Hematopoietic multipotent progenitor cell treated with erythropoietin and hydrocortisone succinate and interleukin-3 and kit ligand, for 17 days (in vitro differentiated cells): ENCODE data around the gene CORO2B.
"Not testable (repeated sequence)": the region's sequence is repeated elsewhere in the genome, so short reads cannot be mapped to it uniquely, and the experiment has no call there.

Source experiments
- DNase-seq: peaks from one replicate; pipeline ENCODE4 v3.0.0-alpha.2; 2015; ENCODE audit warnings: low spot score

The CORO2B gene

DNA sequence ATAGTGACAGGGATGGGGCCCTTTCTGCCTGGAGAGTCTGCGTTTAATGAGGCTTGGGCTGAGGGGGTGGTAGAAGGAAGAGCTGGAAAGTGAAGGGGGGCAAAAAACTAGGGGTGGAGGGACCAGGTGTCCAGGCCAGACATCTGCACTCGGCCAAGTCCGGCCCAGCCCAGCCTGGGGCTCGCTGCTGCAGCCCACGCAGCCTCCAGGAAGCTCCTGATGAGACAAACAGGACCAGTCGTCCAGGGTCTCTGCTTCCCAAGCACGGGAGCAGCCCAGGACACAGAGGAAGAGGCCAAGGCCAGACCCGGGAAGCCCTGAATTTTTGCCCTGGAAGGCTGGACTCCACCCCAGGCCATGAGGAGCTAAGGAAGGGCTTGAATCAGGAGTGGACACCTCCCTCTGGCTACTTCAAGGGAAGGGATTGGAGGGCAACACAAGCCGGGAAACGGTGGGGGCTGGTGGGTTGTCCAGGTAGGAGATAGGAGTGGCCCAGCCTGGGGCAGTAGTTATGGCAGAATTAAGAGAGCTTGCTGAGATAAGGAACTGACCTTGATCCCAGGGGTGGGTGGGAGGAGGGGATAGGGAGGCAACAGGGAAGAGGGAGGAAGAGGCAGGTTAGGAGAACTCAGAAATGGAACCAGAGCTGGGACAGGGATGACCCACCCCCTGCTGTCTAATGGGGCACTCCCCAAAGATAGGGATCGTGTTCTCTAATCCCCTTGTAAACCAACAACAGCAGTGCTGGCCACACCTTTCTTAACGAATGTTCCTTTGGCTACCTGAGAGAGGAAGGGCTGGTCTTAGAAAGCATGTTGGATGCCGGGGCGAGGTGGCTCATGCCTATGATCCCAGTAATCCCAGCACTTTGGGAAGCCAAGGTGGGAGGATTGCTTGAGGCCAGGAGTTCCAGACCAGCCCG lies 152.4 kb downstream of the CORO2B start:
- DNase-seq, result no peak

DNA sequence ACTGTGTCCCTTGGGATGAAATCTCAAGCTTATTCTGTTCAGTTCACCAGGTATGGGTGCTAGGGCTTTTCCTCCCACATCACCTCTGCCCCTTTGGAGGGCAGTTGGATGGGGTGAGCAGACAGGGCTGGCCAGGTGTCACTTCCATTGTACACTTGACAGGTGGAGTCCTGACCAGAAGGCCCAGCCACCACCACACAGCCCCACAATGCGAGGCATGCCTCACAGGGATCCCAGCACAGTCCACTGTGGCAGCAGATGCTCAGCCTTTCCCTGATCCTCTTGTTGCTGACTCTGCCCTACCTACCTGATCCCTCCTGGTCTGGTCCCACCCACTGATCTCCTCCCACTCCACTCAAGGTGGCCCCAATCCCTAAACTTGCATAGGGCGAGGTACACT lies 153.7 kb downstream of the CORO2B start:
- DNase-seq, result no peak

DNA sequence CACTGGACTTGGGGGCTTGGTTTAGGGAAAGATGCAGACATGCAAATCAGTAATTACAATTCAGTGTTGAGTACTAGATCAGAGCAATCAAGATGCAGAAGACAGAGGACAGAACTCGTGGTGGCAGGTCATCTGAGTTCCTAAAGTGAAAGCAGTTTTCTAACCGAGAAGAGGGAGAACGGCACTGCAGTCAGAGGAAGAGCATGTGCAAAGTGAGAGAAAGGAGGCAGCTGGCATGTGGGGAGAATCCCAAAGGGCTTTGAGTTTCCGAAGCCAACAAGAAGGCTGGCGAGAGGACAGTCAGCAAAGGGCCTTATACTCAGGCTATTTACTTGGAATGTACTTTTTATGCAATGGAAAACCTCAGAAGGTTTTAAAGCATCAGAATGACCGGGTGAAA lies 154.9 kb downstream of the CORO2B start:
- no peak for DNase-seq

DNA sequence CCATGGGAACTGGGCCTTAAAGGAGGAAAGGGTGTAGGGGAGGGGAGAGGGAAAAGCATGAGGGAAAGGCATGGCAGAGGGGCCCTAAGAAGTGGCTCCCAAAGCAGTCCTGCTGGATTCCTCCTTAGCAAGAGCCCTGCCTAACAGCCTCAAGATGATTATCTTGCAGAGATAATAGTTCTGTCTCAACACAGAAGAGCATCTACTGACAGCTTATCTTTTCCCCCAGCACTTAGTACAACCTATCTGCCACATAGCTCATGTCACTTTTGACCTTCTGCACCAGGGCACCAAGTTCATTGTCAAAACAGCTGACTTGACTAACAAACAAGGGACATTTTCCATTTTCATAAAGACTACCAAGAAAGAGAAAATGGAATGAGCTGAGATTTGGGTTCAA lies 155.6 kb downstream of the CORO2B start:
- DNase-seq, result no peak

DNA sequence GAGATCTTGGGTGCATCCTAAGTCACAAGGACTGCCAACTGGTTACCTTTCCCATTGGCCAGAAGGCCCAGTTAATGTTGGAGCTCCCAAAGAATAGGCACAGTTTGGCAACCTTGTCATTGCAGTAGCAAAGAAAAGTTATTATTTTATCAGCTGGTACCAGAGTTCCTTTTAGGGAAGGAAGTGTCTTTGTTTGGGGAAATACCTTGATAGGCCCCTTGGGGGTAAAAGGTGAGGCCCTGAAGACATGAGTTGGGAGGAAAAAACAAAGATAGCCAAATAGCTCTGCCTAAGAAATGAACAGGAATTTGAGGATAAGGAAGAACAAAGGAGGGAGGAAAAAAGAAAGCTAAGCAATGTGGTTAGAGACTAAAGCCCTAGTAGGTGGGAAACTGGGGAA lies 156.1 kb downstream of the CORO2B start:
- DNase-seq, result no peak

DNA sequence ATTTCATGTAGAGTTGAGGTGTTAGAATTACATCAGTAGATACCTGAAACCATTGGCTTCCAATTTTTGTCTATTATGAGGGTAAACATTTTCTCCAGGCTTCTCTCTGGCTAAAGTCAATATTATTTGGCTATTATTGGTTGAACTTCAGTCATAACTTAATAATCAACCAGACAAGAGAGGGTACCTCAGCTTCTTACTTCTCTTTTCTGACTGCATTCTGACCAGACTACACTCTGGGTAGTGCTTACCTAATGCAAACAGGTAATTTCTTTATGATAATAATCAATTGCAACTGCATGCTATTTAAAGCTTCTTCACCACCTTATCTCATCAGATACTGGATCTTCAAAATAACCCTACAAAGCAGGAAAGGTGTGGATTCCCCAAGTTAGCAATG lies 156.8 kb downstream of the CORO2B start:
- no peak for DNase-seq

DNA sequence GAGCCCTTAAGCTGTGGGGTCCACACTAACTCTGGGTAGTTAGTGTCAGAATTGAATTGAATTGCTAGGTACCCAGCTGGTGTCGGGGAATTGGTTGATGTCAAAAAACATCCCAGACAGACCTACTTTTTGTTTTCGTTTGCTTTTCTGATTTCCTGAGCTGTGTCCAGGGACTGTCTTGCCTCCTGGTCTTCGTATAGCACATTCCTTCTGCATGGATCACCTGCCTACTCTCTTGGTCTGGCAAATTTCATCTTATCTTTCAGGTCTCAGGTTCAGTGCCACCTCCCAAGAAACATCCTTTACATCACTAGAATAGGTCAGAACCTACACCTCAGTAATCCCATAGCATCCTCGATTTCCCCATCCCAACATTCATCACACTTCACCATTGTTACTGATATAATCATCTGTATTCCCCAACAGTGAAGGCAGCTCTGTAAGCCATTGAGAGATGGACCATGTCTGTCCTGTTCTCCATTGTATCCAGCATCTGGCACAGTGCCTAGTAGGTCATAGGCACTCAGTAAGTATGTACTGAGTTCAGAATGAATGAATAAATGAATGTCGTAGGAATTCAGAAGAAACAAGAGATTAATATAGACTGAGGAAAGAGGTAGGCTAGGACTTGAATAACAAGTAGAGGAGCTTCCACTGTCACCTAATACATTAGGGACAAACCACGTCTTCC lies 160.7 kb downstream of the CORO2B start:
- DNase-seq, result no peak

DNA sequence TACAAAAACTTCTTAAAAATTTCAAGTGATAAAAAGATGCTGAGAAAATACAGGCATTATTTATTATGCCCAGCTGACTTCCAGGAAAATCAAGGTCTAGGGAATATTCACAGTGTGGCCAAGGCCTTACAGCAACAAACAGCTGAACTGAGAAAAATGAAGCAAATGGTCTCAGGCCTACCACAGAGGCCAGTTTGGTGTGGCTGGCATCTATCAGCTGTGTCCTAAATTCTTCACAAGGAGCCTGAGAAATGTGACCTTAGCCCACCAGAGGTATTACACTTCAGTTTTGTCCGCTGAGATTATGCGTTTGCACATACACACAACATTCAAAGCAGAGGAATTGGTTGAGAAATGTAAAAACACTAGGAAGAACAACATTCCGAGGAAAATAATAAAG lies 164.5 kb downstream of the CORO2B start:
- no peak for DNase-seq

DNA sequence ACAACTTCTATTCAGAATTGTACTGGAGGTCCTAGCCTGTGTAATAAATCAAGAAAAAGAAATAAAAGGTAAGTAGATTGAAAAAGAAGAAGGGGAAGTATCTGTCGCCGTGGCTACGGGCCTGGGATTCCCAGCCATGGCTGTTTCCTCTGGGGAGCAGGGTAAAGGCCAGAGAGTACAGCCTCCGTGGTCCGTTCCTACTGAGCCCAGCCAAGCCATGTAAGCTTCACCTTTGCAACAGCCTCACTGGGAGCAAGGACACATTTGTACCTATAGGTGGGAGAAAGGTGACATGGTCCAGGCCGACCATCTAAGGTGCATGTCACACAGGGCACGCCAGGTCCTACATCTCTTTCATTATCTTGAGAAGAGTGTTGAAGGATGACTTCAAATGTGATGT lies 170.6 kb downstream of the CORO2B start:
- no peak for DNase-seq

DNA sequence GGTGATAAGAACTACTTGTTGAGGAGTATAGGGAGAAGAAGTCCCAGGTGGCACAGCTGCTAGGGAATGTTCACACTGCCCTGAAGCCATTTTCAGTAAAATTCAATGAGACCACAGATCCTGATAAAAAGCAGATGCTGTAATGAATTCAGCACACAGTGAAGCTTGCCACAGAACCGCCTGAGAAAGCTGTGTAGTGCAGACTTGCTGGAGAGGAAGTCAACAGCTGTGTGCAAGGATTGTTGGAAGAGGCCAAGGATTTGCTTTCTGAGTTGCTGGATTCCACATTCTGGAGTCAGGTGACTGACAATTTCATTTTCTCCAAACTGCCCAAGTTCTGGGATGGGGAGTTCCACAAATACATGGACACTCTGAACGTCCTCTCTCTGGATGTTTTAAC lies 171.0 kb downstream of the CORO2B start:
- DNase-seq, result no peak

DNA sequence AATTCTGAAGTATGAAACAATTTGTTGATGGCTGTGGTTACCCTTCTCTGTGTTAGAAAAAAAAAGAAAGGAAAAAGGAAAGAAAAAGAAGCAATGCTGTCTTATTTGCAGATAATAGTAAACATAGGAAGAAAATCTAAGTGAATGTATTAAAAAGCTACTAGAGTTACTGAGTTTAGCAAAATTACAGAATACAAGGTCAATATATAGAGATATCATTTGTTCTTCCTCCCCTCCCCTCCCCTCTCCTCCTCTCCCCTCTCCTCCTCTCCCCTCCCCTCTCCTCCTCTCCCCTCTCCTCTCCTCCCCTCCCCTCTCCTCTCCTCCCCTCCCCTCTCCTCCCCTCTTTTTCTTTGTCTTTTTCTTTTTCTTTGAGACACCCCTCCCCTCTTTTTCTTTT lies 172.8 kb downstream of the CORO2B start:
- no peak for DNase-seq

DNA sequence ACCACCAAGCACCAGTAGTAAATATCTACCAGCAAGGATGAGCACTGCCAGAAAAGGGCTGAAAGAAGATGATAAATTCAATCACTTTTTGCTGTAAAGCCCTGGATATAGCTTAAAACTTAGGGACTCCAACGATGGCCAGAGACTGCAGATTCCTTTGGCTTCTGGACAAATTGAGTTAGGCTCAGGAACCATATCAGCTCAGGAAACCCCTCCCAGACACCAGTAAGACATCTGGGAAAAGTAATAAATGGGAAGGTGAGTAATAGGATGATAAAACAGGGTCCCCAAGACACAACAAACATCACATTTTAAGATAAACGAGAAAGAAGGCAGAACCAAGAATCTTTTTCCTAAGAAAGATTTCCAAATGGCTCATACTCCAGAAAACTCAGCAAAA lies 176.9 kb downstream of the CORO2B start:
- no peak for DNase-seq

DNA sequence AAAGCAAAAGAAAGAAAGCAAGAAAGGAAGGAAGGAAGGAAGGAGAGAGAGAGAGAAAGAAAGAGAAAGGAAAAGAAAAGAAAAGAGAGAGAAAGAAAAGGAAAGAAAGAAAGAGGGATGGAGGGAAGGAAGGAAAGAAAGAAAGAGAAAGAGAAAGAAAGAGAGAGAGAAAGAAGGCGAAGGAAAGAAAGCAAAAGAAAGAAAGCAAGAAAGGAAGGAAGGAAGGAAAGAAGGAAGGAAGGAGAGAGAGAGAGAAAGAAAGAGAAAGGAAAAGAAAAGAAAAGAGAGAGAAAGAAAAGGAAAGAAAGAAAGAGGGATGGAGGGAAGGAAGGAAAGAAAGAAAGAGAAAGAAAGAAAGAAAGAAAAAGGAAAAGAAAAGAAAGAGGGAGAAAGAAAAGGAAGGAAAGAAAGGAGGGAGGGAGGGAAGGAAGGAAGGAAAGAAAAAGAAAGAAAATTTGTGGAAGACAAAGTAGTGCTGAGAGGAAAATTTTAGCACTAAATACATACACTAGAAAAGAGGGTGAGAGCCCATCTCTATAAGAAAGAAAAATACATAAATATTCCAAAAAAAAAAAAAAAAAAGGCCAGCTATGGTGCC lies 181.3 kb downstream of the CORO2B start:
- not testable (repeated sequence) for DNase-seq

DNA sequence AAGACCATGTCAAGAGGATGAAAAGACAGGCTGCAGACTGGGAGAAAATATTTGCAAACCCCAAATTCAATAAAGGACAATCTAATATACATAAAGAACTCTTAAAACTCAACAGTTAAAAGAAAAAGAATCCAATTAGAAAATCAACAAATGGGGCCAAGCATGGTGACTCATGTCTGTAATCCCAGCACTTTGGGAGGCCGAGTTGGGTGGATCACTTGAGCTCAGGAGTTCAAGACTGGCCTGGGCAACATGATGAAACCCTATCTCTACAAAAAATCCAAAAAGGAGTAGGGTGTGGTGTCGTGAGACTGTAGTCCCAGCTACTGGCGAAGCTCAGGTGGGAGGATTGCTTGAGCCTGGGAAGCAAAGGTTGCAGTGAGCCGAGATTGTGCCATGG lies 184.3 kb downstream of the CORO2B start:
- no peak for DNase-seq

DNA sequence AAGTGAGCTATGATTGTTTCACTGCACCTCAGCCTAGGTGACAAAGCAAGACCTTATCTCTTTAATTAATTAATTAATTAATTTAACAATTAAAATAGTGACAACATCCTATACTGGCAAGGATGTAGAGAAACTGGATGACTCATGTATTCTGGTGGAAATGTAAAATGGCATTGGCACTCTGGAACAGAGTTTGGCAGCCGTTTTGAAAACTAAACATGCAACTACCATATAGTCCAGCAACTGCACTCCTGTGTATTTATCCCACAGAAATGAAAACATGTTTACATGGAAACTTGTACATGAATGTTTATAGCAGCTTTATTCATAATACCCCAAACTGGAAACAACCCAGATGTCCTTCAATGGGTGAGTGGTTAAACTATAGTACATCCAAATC lies 185.3 kb downstream of the CORO2B start:
- DNase-seq, result no peak

DNA sequence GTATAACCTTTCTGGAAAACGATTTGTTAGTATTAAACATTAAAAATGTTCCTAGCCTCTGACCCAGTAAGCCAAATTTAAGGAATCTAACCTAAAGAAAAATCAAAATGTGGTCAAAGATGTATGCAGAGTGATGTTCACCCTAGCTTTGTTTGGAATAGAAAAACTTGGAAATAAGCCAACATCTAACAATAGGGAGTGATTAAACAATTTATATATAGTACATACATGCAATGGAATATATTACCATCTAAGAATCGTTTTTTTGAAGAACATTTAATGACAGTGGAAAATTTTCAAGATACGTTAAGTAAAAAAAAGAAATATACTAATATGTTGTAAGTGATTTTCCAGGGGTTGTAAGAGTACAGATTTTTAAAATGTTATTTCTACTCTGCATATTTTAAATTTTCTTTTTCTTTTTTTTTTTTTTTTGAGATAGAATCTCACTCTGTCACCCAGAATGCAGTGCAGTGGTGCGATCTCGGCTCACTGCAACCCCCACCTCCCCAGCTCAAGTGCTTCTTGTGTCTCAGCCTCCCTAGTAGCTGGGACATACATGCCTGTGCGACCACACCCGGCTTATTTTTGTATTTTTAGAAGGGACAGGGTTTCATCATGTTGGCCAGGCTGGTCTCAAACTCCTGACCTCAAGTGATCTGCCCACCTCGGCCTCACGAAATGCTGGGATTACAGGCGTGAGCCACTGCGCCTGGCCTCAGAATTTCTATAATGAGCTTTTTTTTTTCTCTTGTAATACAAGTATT lies 187.0 kb downstream of the CORO2B start:
- no peak for DNase-seq

DNA sequence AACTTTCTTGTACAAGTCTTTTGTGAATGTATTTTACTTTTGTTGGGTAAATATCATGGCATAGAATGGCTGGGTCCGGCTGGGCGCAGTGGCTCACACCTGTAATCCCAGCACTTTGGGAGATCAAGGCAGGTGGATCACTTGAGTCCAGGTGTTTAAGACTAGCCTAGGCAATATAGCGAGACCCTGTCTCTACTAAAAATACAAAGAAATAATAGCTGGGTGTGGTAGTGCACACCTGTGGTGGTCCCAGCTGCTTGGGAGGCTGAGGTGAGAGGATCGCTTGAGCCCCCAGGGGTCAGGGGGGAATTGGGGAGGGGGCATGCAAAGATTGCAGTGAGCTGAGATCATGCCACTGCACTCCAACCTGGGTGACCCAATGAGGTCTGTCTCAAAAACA lies 189.0 kb downstream of the CORO2B start:
- DNase-seq, result no peak

DNA sequence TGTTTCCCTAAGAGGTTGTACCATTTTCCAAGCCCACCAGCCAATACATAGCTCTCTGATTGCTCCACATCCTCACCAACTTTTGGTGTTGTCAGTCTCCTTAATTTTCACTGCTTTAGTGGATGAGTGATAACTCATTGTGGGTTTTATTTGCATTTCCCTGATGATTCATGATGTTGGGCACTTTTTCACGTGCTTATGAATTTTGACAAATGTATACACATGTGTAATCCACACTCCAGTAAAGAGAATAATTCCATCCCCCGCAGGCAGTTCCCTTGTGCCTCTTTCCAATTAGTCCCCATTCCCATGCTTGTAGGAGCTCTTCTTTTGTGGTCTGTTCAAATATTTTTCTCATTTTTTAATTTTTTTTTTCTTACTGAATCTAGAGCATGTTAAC lies 189.5 kb downstream of the CORO2B start:
- DNase-seq, result no peak

DNA sequence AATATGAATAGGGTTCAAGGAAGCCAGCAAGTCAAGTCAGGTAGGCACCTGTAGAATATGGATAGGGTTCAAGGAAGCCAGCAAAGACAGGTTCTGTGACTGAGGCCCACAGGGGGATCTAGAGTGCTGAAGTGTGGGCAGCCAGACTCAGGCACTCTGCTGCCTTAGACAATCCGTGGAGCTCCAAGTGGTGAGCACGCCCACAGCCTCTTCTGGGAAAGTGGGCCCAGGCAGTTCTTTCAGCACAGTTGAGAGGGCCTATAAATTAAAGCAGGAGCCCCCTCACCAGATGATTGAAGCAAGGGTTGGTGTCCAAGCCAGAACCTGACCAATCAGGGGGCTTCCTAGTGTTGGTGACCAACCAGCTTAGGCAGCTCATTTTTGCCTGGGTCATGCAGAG lies 190.9 kb downstream of the CORO2B start:
- no peak for DNase-seq

DNA sequence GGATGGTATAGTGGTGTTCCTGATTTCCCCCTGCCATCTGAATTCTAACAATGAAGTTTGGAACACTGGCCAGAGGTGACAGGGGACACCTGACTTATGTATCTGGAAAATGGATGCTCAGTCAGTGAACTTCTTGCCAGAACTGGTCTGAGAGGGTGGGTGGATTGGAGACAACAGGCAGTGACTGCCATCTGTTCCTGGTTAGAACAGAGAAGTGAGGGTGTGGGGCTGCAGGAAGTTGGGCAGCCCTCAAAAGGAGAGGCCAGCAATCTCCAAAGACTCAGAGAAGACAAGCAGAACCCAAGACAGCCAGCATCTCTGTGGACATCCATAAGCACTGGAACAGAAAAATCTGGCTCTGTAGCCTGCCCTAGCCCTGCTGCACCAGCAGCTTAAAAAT lies 191.4 kb downstream of the CORO2B start:
- DNase-seq, result no peak

DNA sequence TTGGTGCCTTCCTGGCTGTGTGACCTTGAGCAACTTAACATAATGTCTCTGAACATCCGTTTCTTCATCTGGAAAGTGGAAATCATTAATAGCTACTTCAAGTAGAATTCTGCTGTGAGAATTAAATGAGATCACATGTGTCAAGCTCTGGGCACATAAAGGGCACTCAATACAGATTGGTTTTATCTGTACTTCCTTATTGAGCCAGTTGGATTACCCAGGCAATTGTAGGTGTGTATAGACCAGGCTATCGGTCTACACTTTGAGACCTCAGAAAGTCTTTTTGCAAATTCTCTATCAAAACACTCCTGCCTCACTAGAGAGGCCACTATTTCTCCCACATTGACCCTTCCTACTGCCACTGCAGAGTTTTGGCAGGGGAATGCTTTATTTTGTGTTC lies 194.2 kb downstream of the CORO2B start:
- no peak for DNase-seq

DNA sequence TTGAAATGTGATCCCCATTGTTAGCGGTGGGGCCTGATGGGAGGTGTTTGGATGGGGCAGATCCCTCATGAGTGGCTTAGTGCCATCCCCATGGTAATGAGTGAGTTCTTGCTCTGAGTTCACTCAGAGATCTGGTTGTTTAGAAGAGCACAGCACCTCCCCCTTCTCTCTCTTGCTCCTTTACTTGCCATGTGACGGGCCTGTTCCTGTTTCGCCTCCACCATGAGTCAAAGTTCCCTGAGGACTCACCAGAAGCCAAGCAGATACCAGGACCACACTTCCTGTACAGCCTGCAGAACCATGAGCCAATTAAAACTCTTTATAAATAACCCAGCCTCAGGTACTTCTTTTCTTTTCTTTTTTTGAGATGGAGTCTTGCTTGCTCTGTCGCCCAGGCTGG lies 195.3 kb downstream of the CORO2B start:
- DNase-seq, result no peak
